Vagina (tissue), 2 donors: ENCODE results near the gene MTARC2.

Experiments
- CTCF ChIP-seq, 3 experiments: fragments of 450-650 bp in 2 of 3; fragments of 200-600 bp in 1 of 3; sonication (generic) in 1 of 3; IDR thresholded peaks; one replicate each; pipeline ENCODE4 v1.5.1; 2017 to 2019; ENCODE audit warnings: antibody characterized with exemption in 3 of 3, mild to moderate bottlenecking in 2 of 3, moderate library complexity in 2 of 3
- POLR2A ChIP-seq, 2 donors: fragments of 450-650 bp; IDR thresholded peaks; one replicate each; pipeline ENCODE4 v1.6.1; 2017; ENCODE audit warnings: antibody characterized with exemption in 2 of 2, mild to moderate bottlenecking in 2 of 2, moderate library complexity in 2 of 2

DNA sequence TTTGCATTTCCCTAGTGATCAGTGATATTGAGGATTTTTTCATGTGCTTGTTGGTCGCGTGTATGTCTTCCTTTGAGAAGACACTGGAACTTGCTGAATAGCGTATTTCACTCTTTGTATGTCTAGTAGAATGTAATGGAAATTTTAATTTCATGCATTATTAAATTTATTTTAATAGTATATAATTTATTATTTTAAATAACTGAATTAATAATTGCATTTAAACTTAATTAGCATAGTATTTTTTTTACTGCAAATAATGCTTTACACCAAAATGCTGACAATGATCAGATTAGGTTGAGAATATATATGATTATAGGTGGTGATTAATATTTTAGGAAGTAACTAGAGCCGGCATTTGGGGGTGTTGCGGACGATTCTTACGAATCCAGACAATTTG, 28.1 kb downstream of the MTARC2 start:
- TF ChIP-seq POLR2A (IDR thresholded peaks at IDR 0.05) (no peak), CTCF (IDR thresholded peaks at IDR 0.05) (no peak)
